PC-9 (cell line): ENCODE data around the gene ZNF428. TPM values are rescaled to one million over a fixed set of nuclear protein-coding genes. Genes with fewer than 3 reads are reported as not detected.

Source experiments
- BruUV-seq: library from RNA; stranded (reverse); fragments of 400-500 nt; replicated peaks from 2 replicates; lab custom pipeline; 2021; lab: Mats Ljungman, UMichigan
- CTCF ChIA-PET: fragments of 300-600 bp; sonication (Branson Sonifier 250); formaldehyde crosslinking; loops from one replicate; lab custom pipeline; 2022; ENCODE audit warnings: antibody characterized with exemption; lab: Charles Lee
- POLR2A ChIA-PET: fragments of 300-600 bp; sonication (Branson Sonifier 250); formaldehyde crosslinking; loops from one replicate; lab custom pipeline; 2022; ENCODE audit warnings: antibody characterized with exemption; ENCODE audit not compliant: unreplicated experiment; lab: Charles Lee
- DNase-seq, 2 experiments: peaks; one replicate each; pipeline versions ENCODE4 v3.0.0 to v3.0.0-alpha.2; 2015 to 2022; ENCODE audit warnings: mixed read lengths in 1 of 2
- H2AFZ ChIP-seq: fragments of 200-600 bp; sonication (generic); 2 replicates; pipeline ENCODE4 v1.8.1; 2017; ENCODE audit warnings: antibody characterized with exemption
- H3F3A ChIP-seq: fragments of 200-600 bp; sonication (generic); 2 replicates; pipeline ENCODE4 v1.8.1; 2017; ENCODE audit warnings: antibody characterized with exemption, mild to moderate bottlenecking, low read depth; ENCODE audit not compliant: insufficient read depth
- H3K27ac ChIP-seq: fragments of 200-600 bp; sonication (generic); 2 replicates; pipeline ENCODE4 v1.6.1; 2016; ENCODE audit warnings: mixed run types
- H3K27me3 ChIP-seq: fragments of 200-600 bp; sonication (generic); 2 replicates; pipeline ENCODE4 v1.6.1; 2016; ENCODE audit warnings: low read depth, mixed run types; ENCODE audit not compliant: insufficient read depth
- H3K36me3 ChIP-seq: fragments of 200-600 bp; sonication (generic); 2 replicates; pipeline ENCODE4 v1.6.1; 2016; ENCODE audit warnings: low read depth, mixed run types
- H3K4me1 ChIP-seq: fragments of 200-600 bp; sonication (generic); replicated peaks from 2 replicates; pipeline ENCODE4 v1.6.1; 2016; ENCODE audit warnings: mixed run types; ENCODE audit not compliant: insufficient read depth
- H3K4me2 ChIP-seq: fragments of 200-600 bp; sonication (generic); 2 replicates; pipeline ENCODE4 v1.6.1; 2017; ENCODE audit warnings: mixed run types
- H3K4me3 ChIP-seq: fragments of 200-600 bp; sonication (generic); 2 replicates; pipeline ENCODE4 v1.6.1; 2016; ENCODE audit warnings: mixed run types
- H3K79me2 ChIP-seq: fragments of 200-600 bp; sonication (generic); 2 replicates; pipeline ENCODE4 v1.6.1; 2017; ENCODE audit warnings: low read depth, mixed run types
- H3K9me2 ChIP-seq: fragments of 200-600 bp; sonication (generic); 2 replicates; pipeline ENCODE4 v1.8.1; 2017; ENCODE audit warnings: mild to moderate bottlenecking; ENCODE audit not compliant: insufficient read depth
- H3K9me3 ChIP-seq: fragments of 200-600 bp; sonication (generic); 2 replicates; pipeline ENCODE4 v1.8.1; 2016; ENCODE audit warnings: low read depth; ENCODE audit not compliant: insufficient read depth
- H4K20me1 ChIP-seq: fragments of 200-600 bp; sonication (generic); 2 replicates; pipeline ENCODE4 v1.8.1; 2017; ENCODE audit not compliant: insufficient read depth
- CTCF ChIP-seq: fragments of 200-600 bp; sonication (generic); conservative IDR thresholded peaks from 2 replicates; pipeline ENCODE4 v1.6.1; 2017; ENCODE audit warnings: mixed run types, antibody characterized with exemption, mild to moderate bottlenecking, moderate library complexity
- EZH2 ChIP-seq: fragments of 200-600 bp; sonication (generic); IDR thresholded peaks from 2 replicates; pipeline ENCODE4 v1.8.0; 2017; ENCODE audit warnings: antibody characterized with exemption, low read depth
- intact Hi-C: fragments of 100-400 bp; cut with micrococcal nuclease; formaldehyde crosslinking; loops from one replicate; pipeline ENCODE4 v1.10.0; 2022; ENCODE audit not compliant: unreplicated experiment
- total RNA-seq: library from RNA; stranded (reverse); gene quantifications from 2 replicates; pipeline ENCODE4 v1.2.3, GENCODE V29; 2021

ZNF428 gene
- total RNA-seq, 1 experiment from 2014 or later = 46.6 TPM

GRCh38 chr19:43623889-43624670 is 4.7 kb upstream of the ZNF428 start:
- DNase-seq = no peak
- CTCF ChIA-PET = no interaction called here
- H2AFZ ChIP-seq = no peak overlapping the region
- H3K36me3 ChIP-seq = no peaks in the 10 kb centered on the region
- H3K27ac ChIP-seq = no peak overlapping the region
- peaks cover 28% of the 10 kb centered on the region; the same call in 1 of the 2 replicates for H3F3A ChIP-seq
- 0 out of 2 replicates have a peak, but pooled peaks cover 12% of the 10 kb centered on the region for H3K79me2 ChIP-seq
- BruUV-seq = no TSS peak
- intact Hi-C loops = no loop called here
- no peaks in the 10 kb centered on the region for H4K20me1 ChIP-seq
- POLR2A ChIA-PET = interaction anchor here (0.7 kb wide), 1 partner anchor 12 kb away, joined by 3 read pairs; no protein-coding TSS in a partner anchor
- H3K4me2 ChIP-seq = no peak overlapping the region
- TF ChIP-seq CTCF (no peak), EZH2 (no peak)
- H3K4me1 ChIP-seq = peaks cover 9% of the 10 kb centered on the region
- H3K27me3 ChIP-seq = no peaks in the 10 kb centered on the region
- H3K4me3 ChIP-seq = no peak overlapping the region
- H3K9me2 ChIP-seq = no peaks in the 10 kb centered on the region
- H3K9me3 ChIP-seq = no peaks in the 10 kb centered on the region

DNA sequence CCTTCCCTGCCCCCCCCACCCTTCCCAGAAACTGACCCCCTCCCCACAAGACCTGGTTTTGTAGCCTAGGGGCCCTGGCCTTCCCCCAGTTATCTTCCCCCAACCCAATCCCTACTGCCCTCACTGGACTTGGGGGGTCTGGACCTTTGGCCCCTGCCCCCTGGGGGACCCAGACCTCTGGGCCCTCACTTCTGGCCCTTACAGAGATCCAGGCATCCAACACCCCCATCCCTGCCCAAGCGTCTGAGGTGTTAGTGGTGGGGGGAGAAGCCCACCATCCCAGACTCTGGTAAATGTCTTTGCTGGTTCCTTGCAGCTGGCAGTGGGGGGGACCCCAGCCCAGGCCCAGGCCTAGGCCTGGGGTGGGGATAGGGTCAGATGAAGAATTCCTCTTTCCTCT is 3.5 kb upstream of the ZNF428 start:
- Histone ChIP-seq H3K79me2 (peaks cover 21% of the 10 kb centered on the region), H3K4me3 (no peak overlapping the region), H3K27me3 (no peaks in the 10 kb centered on the region), H3K4me1 (peaks cover 9% of the 10 kb centered on the region), H2AFZ (no peak overlapping the region), H4K20me1 (no peaks in the 10 kb centered on the region), H3K4me2 (no peak overlapping the region), H3F3A (peaks cover 28% of the 10 kb centered on the region; the same call in 1 of the 2 replicates), H3K9me2 (no peaks in the 10 kb centered on the region), H3K9me3 (no peaks in the 10 kb centered on the region), H3K36me3 (no peaks in the 10 kb centered on the region), H3K27ac (no peak overlapping the region)
- intact Hi-C loops = no loop called here
- TF ChIP-seq CTCF = no peak
- TF ChIP-seq EZH2 = no peak
- POLR2A ChIA-PET = no interaction called here
- CTCF ChIA-PET = no interaction called here
- BruUV-seq = no TSS peak
- DNase-seq = no peak

DNA sequence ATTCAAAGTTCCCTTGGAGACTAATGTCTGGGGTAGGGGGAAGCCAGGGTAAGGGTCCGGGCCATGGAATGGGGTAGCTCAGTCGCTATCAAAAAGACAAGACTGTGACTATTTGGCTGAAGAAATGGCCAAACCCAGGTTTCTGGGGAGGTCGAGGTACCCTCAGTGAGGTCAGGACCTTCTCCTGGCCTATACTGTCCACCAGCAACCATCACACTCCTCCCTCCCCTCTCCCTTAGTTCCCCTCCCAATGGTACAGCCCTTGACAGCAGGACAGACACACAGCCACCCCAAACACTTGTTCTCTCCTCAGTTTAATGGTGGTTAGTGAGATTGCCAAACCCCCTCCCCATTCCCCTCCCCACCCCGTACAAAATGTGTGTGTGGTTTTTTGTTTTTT is 2.6 kb upstream of the ZNF428 start:
- Histone ChIP-seq H3K27me3 (no peaks in the 10 kb centered on the region), H3K9me2 (no peaks in the 10 kb centered on the region), H2AFZ (no peak overlapping the region), H3K9me3 (no peaks in the 10 kb centered on the region), H3K4me1 (peaks cover 9% of the 10 kb centered on the region), H3K4me3 (no peak overlapping the region), H3K79me2 (peaks cover 23% of the 10 kb centered on the region), H3K4me2 (no peak overlapping the region), H3F3A (peaks cover 28% of the 10 kb centered on the region; the same call in 1 of the 2 replicates), H4K20me1 (no peaks in the 10 kb centered on the region), H3K36me3 (no peaks in the 10 kb centered on the region), H3K27ac (peak overlapping the region; percentile 19; the same call in 1 of the 2 replicates)
- TF ChIP-seq EZH2 (no peak), CTCF (no peak)
- no TSS peak for BruUV-seq
- CTCF ChIA-PET = no interaction called here
- POLR2A ChIA-PET = no interaction called here
- DNase-seq = no peak
- intact Hi-C loops = no loop called here
